HepG2 (cell line): ENCODE measurements around the gene MYL6. TPM values are rescaled to one million over a fixed set of nuclear protein-coding genes. Genes with fewer than 3 reads are reported as not detected.

Source experiments
- DBP ChIP-seq: sonication (generic); formaldehyde crosslinking; IDR thresholded peaks from 2 replicates; pipeline ENCODE4 v1.4.0; 2020; ENCODE audit warnings: missing genetic modification reagents; ENCODE audit errors: not compliant biosample characterization
- ETV5 ChIP-seq: IDR thresholded peaks from 2 replicates; pipeline ENCODE4 v1.6.1; 2018; ENCODE audit warnings: missing biosample characterization, missing genetic modification reagents, inconsistent platforms, borderline replicate concordance
- GFI1 ChIP-seq: sonication (generic); formaldehyde crosslinking; IDR thresholded peaks from 2 replicates; pipeline ENCODE4 v1.5.0; 2020; ENCODE audit warnings: missing genetic modification reagents, mild to moderate bottlenecking, borderline replicate concordance
- GTF2F1 ChIP-seq: fragments of 150-350 bp; IDR thresholded peaks from 2 replicates; pipeline ENCODE4 v1.6.1; 2014; ENCODE audit warnings: low read length
- PHF21A ChIP-seq: sonication (generic); formaldehyde crosslinking; IDR thresholded peaks from 2 replicates; pipeline ENCODE4 v1.5.0; 2020; ENCODE audit warnings: mild to moderate bottlenecking, missing genetic modification reagents
- POLR2AphosphoS5 ChIP-seq: IDR thresholded peaks from 2 replicates; pipeline ENCODE4 v1.6.1; 2012; ENCODE audit warnings: low read depth, low read length
- PRDM15 ChIP-seq: sonication (generic); formaldehyde crosslinking; IDR thresholded peaks from 2 replicates; pipeline ENCODE4 v1.4.0; 2020; ENCODE audit warnings: missing genetic modification reagents
- PRDM4 ChIP-seq: sonication (generic); formaldehyde crosslinking; IDR thresholded peaks from 2 replicates; pipeline ENCODE4 v1.9.0; 2021; ENCODE audit warnings: missing genetic modification reagents, borderline replicate concordance
- TARDBP ChIP-seq: sonication (generic); formaldehyde crosslinking; IDR thresholded peaks from 2 replicates; pipeline ENCODE4 v1.8.0; 2022; ENCODE audit warnings: mild to moderate bottlenecking, missing genetic modification reagents
- XRCC5 ChIP-seq: fragments of 200-400 bp; formaldehyde crosslinking; optimal IDR thresholded peaks from 2 replicates; pipeline ENCODE3; 2017; ENCODE audit warnings: mild to moderate bottlenecking, low read length
- YY1 ChIP-seq: IDR thresholded peaks from 2 replicates; pipeline ENCODE4 v1.6.1; 2011; ENCODE audit warnings: low read length, low read depth, moderate library complexity, mild to moderate bottlenecking; ENCODE audit not compliant: insufficient read depth, insufficient replicate concordance
- ZBTB43 ChIP-seq: sonication (generic); formaldehyde crosslinking; conservative IDR thresholded peaks from 2 replicates; pipeline ENCODE4 v1.4.0; 2020; ENCODE audit warnings: missing genetic modification reagents
- ZNF142 ChIP-seq: sonication (generic); formaldehyde crosslinking; IDR thresholded peaks from 2 replicates; pipeline ENCODE4 v1.4.0; 2020; ENCODE audit warnings: missing genetic modification reagents
- ZNF34 ChIP-seq: sonication (generic); formaldehyde crosslinking; IDR thresholded peaks from 2 replicates; pipeline ENCODE4 v1.4.0; 2020; ENCODE audit warnings: mild to moderate bottlenecking, missing genetic modification reagents, borderline replicate concordance
- ZNF891 ChIP-seq: sonication (generic); formaldehyde crosslinking; IDR thresholded peaks from 2 replicates; pipeline ENCODE4 v1.5.0; 2020; ENCODE audit warnings: mild to moderate bottlenecking, missing genetic modification reagents
- polyA plus RNA-seq, 8 experiments: library from polyadenylated mRNA; depleted of rRNA in 3 of 8; stranded (reverse) in 7 of 8; unstranded in 1 of 8; fragments of >200 nt; fragmentation: Illumina TruSeq in 4 of 8; extraction: Trizol in 4 of 8; gene quantifications; 2 replicates each; pipeline versions ENCODE4 v1.2.1 to v1.2.3, GENCODE V29; 2011 to 2016; ENCODE audit warnings: low read depth in 4 of 8, missing spikeins in 1 of 8, mixed read lengths in 1 of 8; ENCODE audit not compliant: insufficient read depth in 1 of 8
- total RNA-seq, 5 experiments: library from RNA; depleted of rRNA; stranded (reverse); fragments of >200 nt; fragmentation: Illumina TruSeq; extraction: Trizol; gene quantifications; 2 replicates each; pipeline ENCODE4 v1.2.3, GENCODE V29; 2016; ENCODE audit warnings: low read depth in 1 of 5

MYL6 gene
- total and polyA plus RNA-seq, 2 of the 13 experiments (the other 11 are each of a cell fraction or from before 2014, with no cell fraction given) = 1,127 to 1,192 TPM

- TF ChIP-seq PRDM15 (CRISPR knock-in tag) (no peak), ZBTB43 (peak; percentile 59; the same call in 1 of the 2 replicates), ZNF891 (CRISPR knock-in tag) (no peak), ZNF142 (0 out of 2 replicates have a peak, but pooled peaks have one; percentile 73), ZNF34 (no peak), GFI1 (CRISPR knock-in tag) (no peak), XRCC5 (peak; percentile 83), GTF2F1 (no peak; the same call in 1 of the 2 replicates), POLR2AphosphoS5 (peak; percentile 58; the same call in 1 of the 2 replicates), ETV5 (CRISPR knock-in tag) (peak; percentile 14; the same call in 1 of the 2 replicates), PRDM4 (CRISPR knock-in tag) (no peak), DBP (CRISPR knock-in tag) (no peak), PHF21A (no peak), YY1 (peak; percentile 31), TARDBP (0 out of 2 replicates have a peak, but pooled peaks have one; percentile 26)
Measured at GRCh38 chr12:56151672-56152131, 6.5 kb upstream of the MYL6 start (continued).
